SKM-1 treated with dmso at 0.1 percent for 144 hours (cell line): ENCODE results near the gene PTDSS2.
"Not testable (repeated sequence)": the region's sequence is repeated elsewhere in the genome, so short reads cannot be mapped to it uniquely, and the experiment has no call there.

Experiments used
- DNase-seq: peaks from one replicate; lab custom pipeline; 2025; ENCODE audit not compliant: unreplicated experiment; lab: John Stamatoyannopoulos, UW

The PTDSS2 gene

GRCh38 chr11:413120-414081 is 36.7 kb upstream of the PTDSS2 start:
- DNase-seq = no peak

DNA sequence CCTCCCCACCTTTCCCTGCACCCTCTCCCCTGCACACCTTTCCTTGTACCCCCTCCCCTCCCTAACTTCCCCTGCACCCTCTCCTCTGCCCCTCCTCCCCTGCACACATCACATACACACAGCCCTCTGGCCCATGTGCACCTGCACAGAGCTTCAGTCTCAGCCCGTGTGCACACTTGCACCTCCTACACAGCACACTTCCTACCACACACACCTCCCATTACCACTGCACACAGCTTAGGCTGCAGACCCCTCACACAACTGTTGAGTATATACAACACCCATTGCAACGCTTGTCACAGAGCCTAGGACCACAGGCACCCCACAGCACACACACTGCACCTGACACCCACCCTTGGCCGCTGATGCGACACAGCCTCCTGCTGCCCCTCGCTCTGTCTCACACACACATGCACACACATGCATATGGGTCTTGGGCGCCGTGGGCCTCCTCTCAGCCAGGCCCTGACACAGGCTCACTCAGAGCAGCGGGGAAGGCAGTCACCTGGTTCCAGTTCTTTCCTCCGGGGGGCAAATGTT is 35.7 kb upstream of the PTDSS2 start:
- DNase-seq = no peak

DNA sequence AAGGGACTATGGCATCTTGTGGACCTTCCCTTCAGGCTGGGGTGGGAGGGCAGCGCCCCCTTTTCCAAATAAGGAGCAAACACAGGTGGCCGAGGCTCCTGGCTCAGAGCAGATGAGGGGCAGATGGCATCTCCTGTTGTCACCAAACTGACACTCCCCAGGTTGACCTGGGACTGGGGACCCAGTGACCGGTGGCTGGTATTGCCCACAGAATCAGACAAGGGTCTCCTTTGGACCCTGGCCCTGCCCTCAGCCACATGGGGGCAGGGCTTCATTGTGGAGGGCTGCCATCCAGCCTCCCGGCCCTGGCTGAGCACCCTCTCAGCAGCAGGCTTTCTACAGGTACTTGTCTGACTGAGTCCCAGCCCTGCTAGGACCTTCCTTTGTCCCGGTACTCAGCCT is 34.4 kb upstream of the PTDSS2 start:
- no peak for DNase-seq

GRCh38 chr11:416051-416756 is 33.9 kb upstream of the PTDSS2 start:
- no peak for DNase-seq

DNA sequence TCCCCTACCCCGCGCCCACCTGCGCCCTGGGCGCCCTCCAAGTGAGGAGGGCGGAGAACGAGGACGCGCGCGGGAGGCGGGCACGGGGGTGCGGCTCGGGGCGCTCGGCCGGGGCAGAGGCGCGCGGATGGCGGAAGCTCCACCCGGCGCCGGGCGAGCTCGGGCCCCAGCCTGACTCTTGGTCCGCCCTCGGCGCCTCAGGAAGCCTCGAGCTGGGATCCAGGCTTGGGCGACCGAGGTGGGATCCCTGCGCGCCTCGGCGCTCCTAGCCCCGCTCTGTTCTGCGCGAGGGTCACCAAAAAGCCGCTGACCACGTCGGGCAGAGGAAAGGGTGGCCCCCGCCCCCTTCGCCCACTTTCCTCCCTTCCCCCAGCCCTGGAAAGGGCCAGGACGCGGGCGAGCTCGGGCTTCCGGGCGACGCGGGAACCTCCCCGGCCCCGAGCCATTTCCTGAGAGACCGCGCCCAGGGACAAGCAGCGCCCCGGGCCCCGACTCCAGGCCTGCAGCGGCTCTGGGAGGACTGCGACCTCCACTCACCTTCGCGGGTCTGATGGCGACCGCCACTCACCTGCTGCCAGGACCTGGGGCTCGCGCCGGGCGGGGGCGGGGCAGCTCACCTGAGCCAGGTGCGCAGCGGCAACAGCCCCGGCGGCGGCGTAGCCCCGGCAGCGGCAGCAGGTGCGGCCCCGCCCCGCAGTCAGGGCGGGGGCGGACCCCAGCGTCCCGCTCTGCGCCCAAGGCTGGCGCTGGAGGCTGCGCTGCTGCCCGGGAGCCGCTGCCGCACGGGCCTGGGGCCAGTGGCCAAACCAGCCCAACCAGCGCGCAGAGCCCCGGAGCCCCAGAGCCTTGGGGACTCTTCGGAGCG is 33.1 kb upstream of the PTDSS2 start:
- DNase-seq = peak; percentile 36

- DNase-seq = no peak
Observed at GRCh38 chr11:417652-418342, 32.3 kb upstream of the PTDSS2 start.

- no peak for DNase-seq
Observed at GRCh38 chr11:418343-419247, 31.5 kb upstream of the PTDSS2 start.

- DNase-seq = no peak
Observed at GRCh38 chr11:419248-420005, 30.7 kb upstream of the PTDSS2 start.

DNA sequence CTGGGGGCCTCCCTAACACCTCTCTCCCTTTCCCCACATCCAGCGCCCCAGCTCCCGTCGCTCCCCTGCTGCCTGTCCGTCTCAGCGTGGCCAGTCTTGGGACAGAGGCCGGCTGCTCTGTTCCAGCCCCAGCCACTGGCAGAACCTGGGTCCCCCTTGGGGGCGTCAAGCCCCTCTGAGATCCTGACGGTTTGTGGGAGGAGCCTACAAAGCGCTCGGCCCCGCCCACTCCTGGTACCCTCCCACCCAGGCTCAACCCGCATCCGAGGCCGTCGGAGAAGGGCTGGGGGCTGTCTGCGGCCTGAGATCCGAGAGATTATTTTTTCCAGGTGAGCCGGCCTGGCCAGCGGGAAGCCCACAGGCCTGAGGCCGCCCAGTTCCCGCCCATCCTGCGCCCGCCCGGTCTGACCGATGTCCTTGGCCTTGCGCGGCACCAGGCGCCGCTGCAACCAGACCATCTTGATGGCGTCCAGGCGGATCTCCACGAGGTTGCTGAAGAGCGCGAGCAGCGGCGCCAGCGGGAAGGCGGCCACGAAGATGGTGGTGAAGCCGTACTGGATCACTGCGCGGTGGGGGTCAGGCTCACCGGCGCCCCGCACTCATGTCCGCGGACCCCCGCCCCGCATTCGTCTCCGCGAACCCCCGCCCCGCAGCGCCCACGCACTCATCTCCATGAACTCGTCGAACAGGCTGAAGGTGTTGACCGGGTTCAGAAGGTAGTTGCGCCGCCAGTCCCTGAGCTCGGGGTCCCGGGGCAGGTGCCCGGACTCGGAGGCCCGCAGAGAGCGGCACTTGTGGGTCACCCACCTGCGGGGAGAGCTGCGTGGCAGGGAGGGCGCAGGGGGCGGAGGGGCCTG is 29.8 kb upstream of the PTDSS2 start:
- DNase-seq = no peak

DNA sequence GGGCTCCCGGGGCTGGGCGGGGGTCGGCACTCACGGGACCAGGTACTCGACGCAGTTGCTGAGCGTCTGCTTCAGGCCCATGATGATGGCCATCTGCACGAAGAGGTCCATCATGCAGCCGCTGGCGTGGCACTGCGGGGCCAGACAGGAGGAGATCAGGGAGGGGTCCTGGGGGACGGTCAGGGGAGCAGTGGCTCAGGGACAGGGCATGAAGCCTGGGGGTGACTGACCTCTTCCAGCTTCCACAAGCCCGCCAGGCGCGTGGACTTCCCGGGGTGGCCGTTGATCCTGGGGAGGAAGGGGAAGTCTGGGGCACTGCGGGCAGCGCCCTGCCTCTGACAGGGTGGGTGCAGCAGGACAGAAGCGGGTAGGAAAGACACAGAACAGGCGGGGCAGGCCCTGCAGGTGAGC is 29.2 kb upstream of the PTDSS2 start:
- no peak for DNase-seq

DNA sequence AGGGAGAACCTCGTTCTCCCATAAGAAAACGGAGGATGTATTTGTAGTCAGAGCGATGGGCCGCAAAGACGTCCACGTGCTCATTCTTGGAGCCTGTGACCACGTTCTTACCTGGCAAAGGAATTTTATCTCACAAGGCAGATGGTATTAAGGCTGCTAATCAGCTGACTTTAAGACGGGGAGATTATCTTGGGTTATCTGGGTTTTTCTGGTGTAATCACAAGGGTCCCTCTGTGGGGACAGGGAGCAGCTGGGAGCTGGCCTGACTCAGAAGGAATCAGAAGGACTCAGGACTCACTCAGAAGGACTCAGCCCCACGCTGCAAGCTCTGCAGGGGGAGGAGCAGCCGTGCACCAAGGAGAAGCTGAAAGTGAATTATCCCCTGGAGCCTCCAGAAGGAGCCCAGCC is 27.8 kb upstream of the PTDSS2 start:
- no peak for DNase-seq

- DNase-seq = no peak
Observed at GRCh38 chr11:424232-424631, 25.8 kb upstream of the PTDSS2 start.

- DNase-seq = not testable (repeated sequence)
Observed at GRCh38 chr11:424766-425165, 25.3 kb upstream of the PTDSS2 start.

DNA sequence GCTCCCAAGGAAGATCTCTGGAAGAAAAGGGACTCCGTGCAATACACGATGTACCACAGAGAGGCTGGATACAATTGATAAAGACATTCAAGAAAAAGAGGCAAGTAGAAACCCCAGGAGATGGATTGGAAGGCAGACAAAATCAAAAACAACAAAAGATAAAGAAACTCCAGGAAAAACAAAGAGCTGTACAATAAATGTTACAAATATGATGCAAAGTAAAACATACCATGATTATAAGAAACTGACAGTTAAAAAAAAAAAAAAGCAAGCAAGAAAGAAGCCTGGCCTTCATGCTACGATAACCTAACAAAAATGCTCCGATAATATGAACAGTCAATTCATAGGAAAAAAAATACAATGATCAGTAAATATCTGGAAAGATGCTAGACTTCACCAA is 24.8 kb upstream of the PTDSS2 start:
- no peak for DNase-seq

DNA sequence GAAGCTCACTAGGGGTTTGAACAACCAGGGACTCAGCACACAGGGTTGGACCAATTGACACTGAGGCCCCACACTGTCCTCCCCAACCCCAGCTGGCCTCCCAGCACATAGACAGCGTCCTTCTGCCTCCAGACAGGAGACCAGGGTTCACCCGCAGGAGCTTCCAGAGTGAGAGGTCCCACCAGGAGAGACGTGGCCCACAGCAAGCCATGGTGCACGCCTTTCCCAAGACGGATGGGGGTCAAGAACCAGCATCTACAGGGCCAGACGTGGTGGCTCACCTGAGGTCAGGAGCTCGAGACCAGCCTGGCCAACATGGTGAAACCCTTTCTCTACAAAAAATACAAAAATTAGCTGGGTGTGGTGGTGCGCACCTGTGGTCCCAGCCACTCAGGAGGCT is 23.2 kb upstream of the PTDSS2 start:
- no peak for DNase-seq

DNA sequence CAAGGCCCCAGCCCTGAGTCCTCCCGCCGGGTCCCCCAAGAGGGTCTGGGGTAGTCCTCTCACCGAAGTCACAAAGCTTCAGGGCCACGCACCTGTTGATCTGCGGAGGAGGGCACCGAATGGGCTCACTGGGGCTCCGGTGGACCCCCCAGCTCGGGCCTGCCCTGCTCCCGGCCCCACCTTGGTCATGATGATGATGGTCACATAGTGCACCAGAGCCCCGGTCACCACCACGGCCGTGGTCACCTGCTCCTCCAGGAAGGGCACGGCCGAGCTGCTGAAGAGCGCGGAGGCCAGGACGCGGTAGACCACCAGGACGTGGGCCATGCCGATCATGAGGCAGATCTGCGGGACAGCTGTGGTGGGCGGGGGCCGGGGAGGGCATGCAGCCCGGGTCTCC is 21.8 kb upstream of the PTDSS2 start:
- DNase-seq = no peak

- no peak for DNase-seq
Observed at GRCh38 chr11:429391-429790, 20.7 kb upstream of the PTDSS2 start.
